PC-9 (cell line): ENCODE results near the gene LIN9. TPM values are rescaled to one million over a fixed set of nuclear protein-coding genes. Genes with fewer than 3 reads are reported as not detected.

Source experiments
- BruUV-seq: library from RNA; stranded (reverse); fragments of 400-500 nt; replicated peaks from 2 replicates; lab custom pipeline; 2021; lab: Mats Ljungman, UMichigan
- CTCF ChIA-PET: fragments of 300-600 bp; sonication (Branson Sonifier 250); formaldehyde crosslinking; loops from one replicate; lab custom pipeline; 2022; ENCODE audit warnings: antibody characterized with exemption; lab: Charles Lee
- POLR2A ChIA-PET: fragments of 300-600 bp; sonication (Branson Sonifier 250); formaldehyde crosslinking; loops from one replicate; lab custom pipeline; 2022; ENCODE audit warnings: antibody characterized with exemption; ENCODE audit not compliant: unreplicated experiment; lab: Charles Lee
- DNase-seq, 2 experiments: peaks; one replicate each; pipeline versions ENCODE4 v3.0.0 to v3.0.0-alpha.2; 2015 to 2022; ENCODE audit warnings: mixed read lengths in 1 of 2
- H2AFZ ChIP-seq: fragments of 200-600 bp; sonication (generic); 2 replicates; pipeline ENCODE4 v1.8.1; 2017; ENCODE audit warnings: antibody characterized with exemption
- H3F3A ChIP-seq: fragments of 200-600 bp; sonication (generic); 2 replicates; pipeline ENCODE4 v1.8.1; 2017; ENCODE audit warnings: antibody characterized with exemption, mild to moderate bottlenecking, low read depth; ENCODE audit not compliant: insufficient read depth
- H3K27ac ChIP-seq: fragments of 200-600 bp; sonication (generic); 2 replicates; pipeline ENCODE4 v1.6.1; 2016; ENCODE audit warnings: mixed run types
- H3K27me3 ChIP-seq: fragments of 200-600 bp; sonication (generic); 2 replicates; pipeline ENCODE4 v1.6.1; 2016; ENCODE audit warnings: low read depth, mixed run types; ENCODE audit not compliant: insufficient read depth
- H3K36me3 ChIP-seq: fragments of 200-600 bp; sonication (generic); 2 replicates; pipeline ENCODE4 v1.6.1; 2016; ENCODE audit warnings: low read depth, mixed run types
- H3K4me1 ChIP-seq: fragments of 200-600 bp; sonication (generic); replicated peaks from 2 replicates; pipeline ENCODE4 v1.6.1; 2016; ENCODE audit warnings: mixed run types; ENCODE audit not compliant: insufficient read depth
- H3K4me2 ChIP-seq: fragments of 200-600 bp; sonication (generic); 2 replicates; pipeline ENCODE4 v1.6.1; 2017; ENCODE audit warnings: mixed run types
- H3K4me3 ChIP-seq: fragments of 200-600 bp; sonication (generic); 2 replicates; pipeline ENCODE4 v1.6.1; 2016; ENCODE audit warnings: mixed run types
- H3K79me2 ChIP-seq: fragments of 200-600 bp; sonication (generic); 2 replicates; pipeline ENCODE4 v1.6.1; 2017; ENCODE audit warnings: low read depth, mixed run types
- H3K9me2 ChIP-seq: fragments of 200-600 bp; sonication (generic); 2 replicates; pipeline ENCODE4 v1.8.1; 2017; ENCODE audit warnings: mild to moderate bottlenecking; ENCODE audit not compliant: insufficient read depth
- H3K9me3 ChIP-seq: fragments of 200-600 bp; sonication (generic); 2 replicates; pipeline ENCODE4 v1.8.1; 2016; ENCODE audit warnings: low read depth; ENCODE audit not compliant: insufficient read depth
- H4K20me1 ChIP-seq: fragments of 200-600 bp; sonication (generic); 2 replicates; pipeline ENCODE4 v1.8.1; 2017; ENCODE audit not compliant: insufficient read depth
- EZH2 ChIP-seq: fragments of 200-600 bp; sonication (generic); IDR thresholded peaks from 2 replicates; pipeline ENCODE4 v1.8.0; 2017; ENCODE audit warnings: antibody characterized with exemption, low read depth
- intact Hi-C: fragments of 100-400 bp; cut with micrococcal nuclease; formaldehyde crosslinking; loops from one replicate; pipeline ENCODE4 v1.10.0; 2022; ENCODE audit not compliant: unreplicated experiment
- total RNA-seq: library from RNA; stranded (reverse); gene quantifications from 2 replicates; pipeline ENCODE4 v1.2.3, GENCODE V29; 2021
- TF ChIP-seq, protein P1 (sequence below): fragments of 200-600 bp; sonication (generic); conservative IDR thresholded peaks from 2 replicates; pipeline ENCODE4 v1.6.1; 2017; ENCODE audit warnings: mixed run types, antibody characterized with exemption, mild to moderate bottlenecking, moderate library complexity

Gene LIN9
- total RNA-seq, 1 experiment from 2014 or later: 12.1 TPM

DNA sequence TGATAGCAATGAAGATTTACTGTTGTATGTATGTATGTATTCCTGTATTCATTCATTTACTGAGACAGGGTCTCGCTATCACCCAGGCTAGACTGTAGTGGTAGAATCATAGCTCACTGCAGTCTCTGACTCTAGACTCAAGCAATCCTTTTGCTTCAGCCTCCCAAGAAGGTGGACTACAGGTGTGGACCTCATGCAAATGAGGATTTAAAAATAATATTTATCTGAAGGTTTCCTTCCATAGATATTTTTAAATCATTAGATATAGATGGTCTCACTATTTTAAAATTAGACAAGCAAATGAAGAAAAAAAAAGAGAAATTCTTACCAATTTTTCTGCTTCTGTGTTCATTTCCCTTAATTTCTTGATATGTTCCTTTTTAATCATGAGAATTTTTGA lies 58.5 kb downstream of the LIN9 start:
- Histone ChIP-seq H4K20me1 (no peaks in the 10 kb centered on the region), H3K4me2 (no peak overlapping the region), H3K4me1 (no peaks in the 10 kb centered on the region; the same call in 1 of the 2 replicates), H3K9me2 (no peaks in the 10 kb centered on the region), H3K36me3 (no peaks in the 10 kb centered on the region), H3K27ac (no peak overlapping the region), H3K9me3 (no peaks in the 10 kb centered on the region), H3F3A (no peaks in the 10 kb centered on the region), H2AFZ (no peak overlapping the region), H3K79me2 (no peaks in the 10 kb centered on the region), H3K27me3 (no peaks in the 10 kb centered on the region), H3K4me3 (no peak overlapping the region)
- no peak for DNase-seq
- CTCF ChIA-PET: no interaction called here
- TF ChIP-seq EZH2: no peak
- TF ChIP-seq, protein P1, sequence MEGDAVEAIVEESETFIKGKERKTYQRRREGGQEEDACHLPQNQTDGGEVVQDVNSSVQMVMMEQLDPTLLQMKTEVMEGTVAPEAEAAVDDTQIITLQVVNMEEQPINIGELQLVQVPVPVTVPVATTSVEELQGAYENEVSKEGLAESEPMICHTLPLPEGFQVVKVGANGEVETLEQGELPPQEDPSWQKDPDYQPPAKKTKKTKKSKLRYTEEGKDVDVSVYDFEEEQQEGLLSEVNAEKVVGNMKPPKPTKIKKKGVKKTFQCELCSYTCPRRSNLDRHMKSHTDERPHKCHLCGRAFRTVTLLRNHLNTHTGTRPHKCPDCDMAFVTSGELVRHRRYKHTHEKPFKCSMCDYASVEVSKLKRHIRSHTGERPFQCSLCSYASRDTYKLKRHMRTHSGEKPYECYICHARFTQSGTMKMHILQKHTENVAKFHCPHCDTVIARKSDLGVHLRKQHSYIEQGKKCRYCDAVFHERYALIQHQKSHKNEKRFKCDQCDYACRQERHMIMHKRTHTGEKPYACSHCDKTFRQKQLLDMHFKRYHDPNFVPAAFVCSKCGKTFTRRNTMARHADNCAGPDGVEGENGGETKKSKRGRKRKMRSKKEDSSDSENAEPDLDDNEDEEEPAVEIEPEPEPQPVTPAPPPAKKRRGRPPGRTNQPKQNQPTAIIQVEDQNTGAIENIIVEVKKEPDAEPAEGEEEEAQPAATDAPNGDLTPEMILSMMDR: no peak
- no TSS peak for BruUV-seq
- intact Hi-C loops: no loop called here
- POLR2A ChIA-PET: no interaction called here

DNA sequence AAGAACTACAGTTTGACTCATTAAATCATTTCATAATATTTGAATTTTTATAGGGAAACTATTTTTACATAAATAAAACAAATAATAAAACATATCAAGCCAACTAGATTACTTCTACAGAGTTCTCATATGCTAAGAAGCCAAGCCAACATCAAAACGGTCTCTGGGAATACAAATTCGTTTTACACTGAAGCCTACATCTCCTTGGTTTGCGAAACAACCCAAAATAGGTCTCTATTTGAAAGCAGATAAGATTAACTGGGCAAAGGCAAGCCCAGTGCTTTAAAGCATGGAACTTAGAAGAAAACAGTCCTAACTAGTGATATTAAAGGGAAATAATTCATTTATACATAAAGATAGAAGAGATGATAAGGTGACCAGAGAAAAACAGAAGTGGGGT lies 60.2 kb downstream of the LIN9 start:
- no peak overlapping the region for H2AFZ ChIP-seq
- CTCF ChIA-PET: no interaction called here
- H3K4me1 ChIP-seq: no peaks in the 10 kb centered on the region; the same call in 1 of the 2 replicates
- DNase-seq: no peak
- no peak for TF ChIP-seq EZH2
- no peaks in the 10 kb centered on the region for H3K79me2 ChIP-seq
- no peaks in the 10 kb centered on the region for H3K9me2 ChIP-seq
- intact Hi-C loops: no loop called here
- H3K4me2 ChIP-seq: no peak overlapping the region
- no TSS peak for BruUV-seq
- H3F3A ChIP-seq: no peaks in the 10 kb centered on the region
- no peaks in the 10 kb centered on the region for H4K20me1 ChIP-seq
- POLR2A ChIA-PET: no interaction called here
- no peaks in the 10 kb centered on the region for H3K27me3 ChIP-seq
- no peak overlapping the region for H3K27ac ChIP-seq
- H3K4me3 ChIP-seq: no peak overlapping the region
- no peaks in the 10 kb centered on the region for H3K36me3 ChIP-seq
- H3K9me3 ChIP-seq: no peaks in the 10 kb centered on the region

DNA sequence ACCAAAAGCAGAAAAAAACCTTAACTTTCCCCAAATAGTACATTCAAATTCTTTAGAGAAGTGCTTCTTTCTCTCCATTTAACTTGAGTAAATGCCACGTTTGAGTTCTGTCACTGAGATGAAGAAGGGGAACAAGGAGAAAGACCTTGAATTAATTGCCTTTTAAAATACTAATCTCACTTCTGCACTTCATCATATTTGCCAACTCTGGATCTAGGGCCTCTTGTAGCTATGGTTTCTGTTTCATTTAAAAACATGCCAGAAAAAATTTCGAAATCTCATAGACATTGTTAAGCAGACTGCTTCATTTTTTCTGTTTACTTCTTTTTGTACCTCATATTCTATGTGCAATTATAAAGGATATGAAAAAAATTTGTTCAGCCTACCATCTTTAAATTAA lies 60.9 kb downstream of the LIN9 start:
- no peaks in the 10 kb centered on the region for H3F3A ChIP-seq
- no peak overlapping the region for H2AFZ ChIP-seq
- no peak overlapping the region for H3K4me2 ChIP-seq
- no peaks in the 10 kb centered on the region; the same call in 1 of the 2 replicates for H3K4me1 ChIP-seq
- no peaks in the 10 kb centered on the region for H3K36me3 ChIP-seq
- DNase-seq: no peak
- no peaks in the 10 kb centered on the region for H3K9me2 ChIP-seq
- intact Hi-C loops: no loop called here
- H3K4me3 ChIP-seq: no peak overlapping the region
- no peaks in the 10 kb centered on the region for H3K9me3 ChIP-seq
- no peak for TF ChIP-seq EZH2
- TF ChIP-seq, protein P1: no peak
- H4K20me1 ChIP-seq: no peaks in the 10 kb centered on the region
- no TSS peak for BruUV-seq
- CTCF ChIA-PET: no interaction called here
- no peaks in the 10 kb centered on the region for H3K27me3 ChIP-seq
- H3K79me2 ChIP-seq: no peaks in the 10 kb centered on the region
- no peak overlapping the region for H3K27ac ChIP-seq
- POLR2A ChIA-PET: interaction anchor here (0.7 kb wide), 1 partner anchor 116 kb away, joined by 3 read pairs; no protein-coding TSS in a partner anchor

DNA sequence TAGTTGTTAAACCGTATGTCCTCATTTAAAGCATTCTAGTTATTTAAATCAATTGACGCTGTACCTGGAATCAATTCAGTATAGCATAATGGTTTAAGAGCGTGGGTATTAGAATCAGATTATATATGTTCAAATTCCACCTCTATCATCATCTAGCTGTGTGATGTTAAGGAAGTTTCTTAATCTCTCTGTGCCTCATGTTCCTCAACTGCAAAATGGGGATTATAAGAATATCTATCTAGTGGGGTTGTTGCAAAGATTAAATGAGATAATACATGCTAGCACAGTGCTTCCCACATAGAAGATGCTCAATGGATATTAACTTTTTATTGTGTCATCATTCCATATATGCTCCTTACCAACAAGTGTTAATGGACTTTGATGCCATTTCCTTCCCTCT lies 69.5 kb downstream of the LIN9 start:
- ChIA-PET CTCF (no interaction called here), POLR2A (interaction anchor here (0.6 kb wide), 1 partner anchor 21 kb away, joined by 5 read pairs; no protein-coding TSS in a partner anchor)
- H3K27ac ChIP-seq: no peak overlapping the region
- H3K79me2 ChIP-seq: no peaks in the 10 kb centered on the region
- intact Hi-C loops: no loop called here
- BruUV-seq: no TSS peak
- no peaks in the 10 kb centered on the region for H3K27me3 ChIP-seq
- no peaks in the 10 kb centered on the region for H3F3A ChIP-seq
- DNase-seq: no peak
- no peak overlapping the region for H3K4me3 ChIP-seq
- H3K4me2 ChIP-seq: no peak overlapping the region
- no peaks in the 10 kb centered on the region for H3K4me1 ChIP-seq
- no peaks in the 10 kb centered on the region for H3K9me2 ChIP-seq
- no peak for TF ChIP-seq EZH2
- TF ChIP-seq, protein P1: no peak
- no peak overlapping the region for H2AFZ ChIP-seq
- H3K9me3 ChIP-seq: no peaks in the 10 kb centered on the region
- H3K36me3 ChIP-seq: peaks cover 11% of the 10 kb centered on the region
- H4K20me1 ChIP-seq: no peaks in the 10 kb centered on the region; the same call in 1 of the 2 replicates
